ENCODE measurements around the gene TBCCD1. TPM values are rescaled to one million over a fixed set of nuclear protein-coding genes. Genes with fewer than 3 reads are reported as not detected.
"Not testable (repeated sequence)": the region's sequence is repeated elsewhere in the genome, so short reads cannot be mapped to it uniquely, and the experiment has no call there.

Gene TBCCD1
- total RNA-seq, 2 donors from 2014 or later: 7.8 to 9.7 TPM

DNA sequence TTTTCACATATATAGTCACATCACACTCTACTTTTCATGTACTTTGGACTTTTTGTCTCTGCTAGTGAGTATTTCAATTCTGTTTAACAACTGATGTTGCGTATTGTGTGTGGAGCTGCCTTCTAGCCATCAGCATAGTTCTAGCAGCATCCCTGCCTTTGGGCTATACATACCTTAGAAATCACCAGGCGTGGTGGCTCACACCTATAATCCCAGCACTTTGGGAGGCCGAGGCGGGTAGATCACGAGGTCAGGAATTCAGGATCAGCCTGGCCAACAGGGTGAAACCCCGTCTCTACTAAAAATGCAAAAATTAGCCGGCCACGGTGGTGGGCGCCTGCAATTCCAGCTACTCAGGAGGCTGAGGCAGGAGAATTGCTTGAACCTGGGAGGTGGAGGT is 19.1 kb upstream of the TBCCD1 start:
- not testable (repeated sequence) for H3K27me3 Mint-ChIP-seq; H3K4me3 Mint-ChIP-seq; H3K9me3 Mint-ChIP-seq; ATAC-seq (replicated peaks); H3K27ac Mint-ChIP-seq
- H3K4me1 Mint-ChIP-seq: peaks cover 13% of the 10 kb centered on the region
- H3K36me3 Mint-ChIP-seq (ENCODE audit: low read depth): peaks cover 53% of the 10 kb centered on the region

DNA sequence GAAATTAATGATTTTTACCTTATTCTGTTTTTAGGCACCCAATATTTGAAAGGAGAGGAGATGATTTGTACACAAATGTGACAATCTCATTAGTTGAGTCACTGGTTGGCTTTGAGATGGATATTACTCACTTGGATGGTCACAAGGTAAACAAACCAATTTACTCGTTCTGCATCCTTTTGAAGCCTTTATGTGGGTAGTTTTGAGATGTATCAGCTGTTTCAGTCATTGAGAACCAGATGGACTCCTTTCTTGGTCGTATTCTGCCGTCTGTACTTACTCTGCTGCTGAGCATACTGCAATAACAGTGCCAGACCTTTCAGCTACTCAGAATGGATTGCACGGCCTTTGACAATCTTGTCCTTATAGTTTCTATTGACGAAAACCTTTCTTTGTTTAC is 16.7 kb upstream of the TBCCD1 start:
- H3K4me1 Mint-ChIP-seq: peaks cover 6% of the 10 kb centered on the region
- ATAC-seq (replicated peaks): peak; percentile 69
- H3K36me3 Mint-ChIP-seq (ENCODE audit: low read depth): peaks cover 78% of the 10 kb centered on the region
- H3K4me3 Mint-ChIP-seq: no peak overlapping the region
- peak overlapping the region; percentile 36 for H3K27ac Mint-ChIP-seq
- H3K9me3 Mint-ChIP-seq: no peaks in the 10 kb centered on the region
- no peaks in the 10 kb centered on the region for H3K27me3 Mint-ChIP-seq

DNA sequence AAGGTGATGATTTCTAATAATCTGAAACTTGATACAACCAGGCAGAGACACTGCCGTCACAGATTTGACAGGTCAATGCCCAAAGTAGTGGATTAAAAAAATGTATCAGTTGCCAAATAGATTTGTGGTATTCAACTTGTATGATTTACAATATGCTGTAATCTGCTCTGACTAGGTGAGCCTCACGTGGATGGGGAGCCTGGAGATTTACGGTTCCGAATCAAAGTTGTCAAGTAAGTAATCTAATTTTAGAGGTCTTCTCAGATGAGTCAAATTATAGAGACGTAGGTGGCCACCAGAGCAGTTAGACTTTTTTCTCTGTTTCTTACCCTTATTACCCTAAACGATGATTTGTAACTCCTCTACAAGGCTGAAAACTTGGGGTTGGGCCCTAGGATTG is 15.4 kb upstream of the TBCCD1 start:
- Mint-ChIP-seq H3K4me1 (no peaks in the 10 kb centered on the region), H3K9me3 (no peaks in the 10 kb centered on the region), H3K27me3 (no peaks in the 10 kb centered on the region), H3K36me3 (ENCODE audit: low read depth) (peaks cover 90% of the 10 kb centered on the region), H3K4me3 (no peak overlapping the region), H3K27ac (no peak overlapping the region)
- ATAC-seq (replicated peaks): no peak

DNA sequence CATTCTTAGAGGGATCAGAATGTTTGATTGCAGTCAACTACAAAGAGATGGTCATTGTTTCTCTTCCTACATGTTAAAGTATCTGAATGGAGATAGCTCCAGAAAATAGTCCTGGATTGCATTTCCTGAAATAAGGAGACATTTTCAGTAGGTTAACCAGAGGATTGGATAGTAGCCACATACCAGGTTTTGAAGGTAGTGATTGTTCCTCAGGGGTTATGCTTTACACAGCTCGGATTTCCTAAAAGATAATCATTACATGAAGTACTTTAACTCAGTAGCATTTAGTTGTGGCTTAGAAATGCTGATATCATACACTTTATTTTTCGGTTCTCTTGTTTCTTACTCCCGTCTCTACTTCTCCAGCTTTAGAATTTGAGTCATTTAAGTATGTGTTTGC is 13.6 kb upstream of the TBCCD1 start:
- Mint-ChIP-seq H3K27me3 (no peaks in the 10 kb centered on the region), H3K27ac (no peak overlapping the region), H3K9me3 (no peaks in the 10 kb centered on the region), H3K36me3 (ENCODE audit: low read depth) (peaks cover 100% of the 10 kb centered on the region), H3K4me1 (peaks cover 1% of the 10 kb centered on the region), H3K4me3 (no peak overlapping the region)
- ATAC-seq (replicated peaks): no peak

DNA sequence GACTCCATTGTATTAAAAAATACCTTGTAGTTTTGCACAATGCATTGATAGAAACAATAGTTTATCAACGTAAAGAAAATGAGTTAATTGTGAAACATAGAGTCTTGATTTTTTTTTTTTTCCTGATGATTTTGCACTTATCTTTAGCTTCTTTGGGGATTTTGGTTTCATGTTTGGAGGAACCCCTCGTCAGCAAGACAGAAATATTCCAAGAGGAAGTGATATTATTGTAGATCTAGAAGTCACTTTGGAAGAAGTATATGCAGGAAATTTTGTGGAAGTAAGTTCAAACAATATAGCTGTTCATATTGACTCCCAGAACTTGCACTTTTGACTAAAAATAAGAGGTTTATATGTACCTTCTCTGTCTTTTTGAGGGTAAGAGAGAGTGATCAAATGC is 10.4 kb upstream of the TBCCD1 start:
- ATAC-seq (replicated peaks): no peak
- Mint-ChIP-seq H3K27me3 (no peaks in the 10 kb centered on the region), H3K4me3 (no peak overlapping the region), H3K27ac (no peak overlapping the region), H3K4me1 (peaks cover 13% of the 10 kb centered on the region), H3K9me3 (no peaks in the 10 kb centered on the region), H3K36me3 (ENCODE audit: low read depth) (peaks cover 100% of the 10 kb centered on the region)

DNA sequence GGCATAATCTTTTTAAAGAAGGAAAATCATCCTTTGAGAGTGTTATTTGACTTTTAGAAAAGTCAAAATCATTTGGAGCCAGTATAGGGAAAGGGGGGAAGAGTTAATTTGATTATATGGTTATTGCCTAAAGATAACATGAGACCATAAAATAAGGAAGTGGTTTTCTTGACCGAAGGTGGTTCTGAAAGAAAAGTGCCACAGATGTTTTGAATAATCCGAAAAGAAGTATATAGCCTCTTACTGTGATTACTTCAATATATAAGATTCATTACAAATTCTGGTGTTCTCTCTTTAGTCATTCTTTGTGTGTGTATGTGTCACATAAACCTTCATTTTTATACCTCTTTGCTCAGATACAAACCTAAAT is 4.5 kb upstream of the TBCCD1 start:
- Mint-ChIP-seq H3K27ac (peak overlapping the region; percentile 97), H3K4me3 (peak overlapping the region; percentile 97), H3K27me3 (no peaks in the 10 kb centered on the region), H3K4me1 (peaks cover 30% of the 10 kb centered on the region), H3K36me3 (ENCODE audit: low read depth) (peaks cover 66% of the 10 kb centered on the region), H3K9me3 (no peaks in the 10 kb centered on the region)
- ATAC-seq (replicated peaks): no peak

DNA sequence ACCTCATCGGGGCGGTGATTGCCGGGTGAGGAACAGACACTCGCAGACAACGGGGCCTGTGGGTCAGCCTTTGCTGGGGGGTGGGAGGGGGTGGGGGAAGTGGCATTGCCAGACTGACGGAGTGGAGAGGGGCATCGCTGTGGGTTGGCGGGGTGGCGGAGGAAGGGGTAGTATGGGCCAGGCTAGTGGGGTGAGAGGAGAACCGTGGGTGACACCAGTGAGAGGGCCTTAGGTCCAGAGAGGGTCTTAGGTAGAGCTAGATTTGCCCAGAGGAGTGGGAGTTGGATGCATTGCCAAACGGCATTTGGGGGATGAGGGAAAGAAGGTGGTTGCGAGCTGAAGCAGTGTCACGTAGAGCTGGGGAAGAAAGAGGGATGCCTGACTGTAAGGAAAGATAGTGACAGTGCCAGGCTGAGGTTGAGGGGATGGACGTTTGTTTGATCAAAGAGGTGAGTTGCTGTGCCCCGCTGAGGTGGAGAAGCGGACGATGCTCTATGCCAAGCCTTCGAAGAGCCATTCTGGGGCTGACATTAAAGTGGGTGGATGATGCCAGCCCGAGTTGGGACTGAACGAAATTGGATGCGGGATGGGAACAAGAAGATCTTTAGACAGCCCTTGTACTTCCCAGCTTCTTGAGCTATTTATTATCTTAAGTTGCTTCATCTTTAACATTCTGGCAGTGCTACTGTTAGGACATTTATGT is 4.0 kb upstream of the TBCCD1 start:
- H3K27ac Mint-ChIP-seq: peak overlapping the region; percentile 97
- no peaks in the 10 kb centered on the region for H3K27me3 Mint-ChIP-seq
- peak overlapping the region; percentile 97 for H3K4me3 Mint-ChIP-seq
- ATAC-seq (replicated peaks): no peak
- H3K36me3 Mint-ChIP-seq (ENCODE audit: low read depth): peaks cover 61% of the 10 kb centered on the region
- H3K9me3 Mint-ChIP-seq: no peaks in the 10 kb centered on the region
- peaks cover 30% of the 10 kb centered on the region for H3K4me1 Mint-ChIP-seq

DNA sequence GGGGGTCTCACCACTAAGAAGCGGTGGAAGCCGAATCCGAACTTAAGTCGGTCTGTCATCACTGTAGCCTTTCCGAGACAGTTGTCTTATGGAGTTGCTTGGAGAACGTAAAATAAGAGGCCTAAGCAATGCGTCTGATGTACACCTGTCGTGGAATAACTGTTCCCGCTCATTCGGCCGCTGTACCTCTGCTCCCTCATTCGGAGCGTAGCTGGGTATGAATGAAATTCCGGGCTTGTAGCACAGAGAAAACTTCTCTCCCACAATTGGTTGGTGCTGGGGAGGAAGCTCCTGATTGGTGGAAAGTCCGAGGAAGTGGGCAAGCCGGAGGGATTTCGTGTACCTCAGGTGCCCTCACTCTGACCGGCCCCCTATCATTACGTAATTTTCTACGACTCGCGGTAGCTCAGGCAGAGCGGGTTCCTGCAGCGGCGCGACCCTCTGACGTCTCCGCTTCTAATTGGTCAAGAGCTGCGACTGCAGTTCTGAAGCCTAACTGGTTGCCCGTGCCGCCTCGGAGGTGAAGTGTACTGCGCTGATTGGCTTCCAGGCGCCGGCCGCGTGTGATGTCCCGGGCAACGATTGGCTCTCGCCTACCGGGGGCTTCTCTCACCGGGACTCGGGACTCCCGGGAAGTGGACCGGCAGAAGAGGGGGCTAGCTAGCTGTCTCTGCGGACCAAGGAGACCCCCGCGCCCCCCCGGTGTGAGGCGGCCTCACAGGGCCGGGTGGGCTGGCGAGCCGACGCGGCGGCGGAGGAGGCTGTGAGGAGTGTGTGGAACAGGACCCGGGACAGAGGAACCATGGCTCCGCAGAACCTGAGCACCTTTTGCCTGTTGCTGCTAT is 3.2 kb upstream of the TBCCD1 start, which contains the start of gene DNAJB11:
Gene DNAJB11, plus strand, starts transcription at position 625 of the 845 bp plus-strand sequence. Its CDS starts 178 bp downstream, at position 803.
- Mint-ChIP-seq H3K36me3 (ENCODE audit: low read depth) (peaks cover 53% of the 10 kb centered on the region), H3K27me3 (no peaks in the 10 kb centered on the region), H3K4me1 (peaks cover 25% of the 10 kb centered on the region), H3K4me3 (peak within 1 kb of the TSS; percentile 97), H3K9me3 (no peaks in the 10 kb centered on the region), H3K27ac (peak within 1 kb of the TSS; percentile 97)
- peak; percentile 93 for ATAC-seq (replicated peaks)

DNA sequence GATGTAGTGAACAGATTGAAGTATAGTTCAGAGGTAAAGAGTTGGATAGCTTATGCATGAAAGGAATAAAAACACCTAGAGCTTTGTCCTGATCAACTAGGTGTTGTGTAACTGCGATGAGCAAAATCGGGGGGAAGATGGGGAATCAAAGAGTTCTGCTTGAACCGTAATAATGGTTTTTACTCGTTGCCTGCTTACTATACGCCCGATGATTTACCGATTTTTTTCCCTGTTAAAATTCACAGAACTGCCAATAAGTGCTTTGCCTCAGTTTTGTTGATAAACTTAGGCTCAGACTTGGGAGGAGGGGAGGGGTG is 2.6 kb upstream of the TBCCD1 start:
- H3K9me3 Mint-ChIP-seq: no peaks in the 10 kb centered on the region
- H3K27ac Mint-ChIP-seq: peak overlapping the region; percentile 97
- peaks cover 48% of the 10 kb centered on the region for H3K36me3 Mint-ChIP-seq (ENCODE audit: low read depth)
- peak overlapping the region; percentile 97 for H3K4me3 Mint-ChIP-seq
- H3K4me1 Mint-ChIP-seq: peaks cover 25% of the 10 kb centered on the region
- H3K27me3 Mint-ChIP-seq: no peaks in the 10 kb centered on the region
- no peak for ATAC-seq (replicated peaks)

DNA sequence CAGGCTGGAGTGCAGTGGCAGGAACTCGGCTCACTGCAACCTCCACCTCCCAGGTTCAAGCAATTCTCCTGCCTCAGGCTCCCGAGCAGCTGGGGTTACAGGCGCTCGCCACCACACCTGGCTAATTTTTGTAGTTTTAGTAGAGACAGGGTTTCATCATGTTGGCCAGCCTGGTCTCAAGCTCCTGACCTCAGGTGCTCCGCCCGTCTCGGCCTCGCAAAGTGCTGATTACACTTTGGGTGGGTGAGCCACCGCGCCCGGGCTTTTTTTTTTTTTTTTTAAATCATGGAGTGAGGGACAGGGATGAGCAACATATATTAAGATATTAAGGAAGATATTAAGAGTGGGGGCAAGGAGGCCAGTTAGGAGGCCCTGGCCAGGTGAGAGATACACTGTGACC is 2.2 kb upstream of the TBCCD1 start:
- not testable (repeated sequence) for ATAC-seq (replicated peaks); H3K9me3 Mint-ChIP-seq; H3K27me3 Mint-ChIP-seq
- peak overlapping the region; percentile 97 for H3K4me3 Mint-ChIP-seq
- H3K4me1 Mint-ChIP-seq: peaks cover 26% of the 10 kb centered on the region
- H3K27ac Mint-ChIP-seq: peak overlapping the region; percentile 97
- peaks cover 44% of the 10 kb centered on the region for H3K36me3 Mint-ChIP-seq (ENCODE audit: low read depth)

DNA sequence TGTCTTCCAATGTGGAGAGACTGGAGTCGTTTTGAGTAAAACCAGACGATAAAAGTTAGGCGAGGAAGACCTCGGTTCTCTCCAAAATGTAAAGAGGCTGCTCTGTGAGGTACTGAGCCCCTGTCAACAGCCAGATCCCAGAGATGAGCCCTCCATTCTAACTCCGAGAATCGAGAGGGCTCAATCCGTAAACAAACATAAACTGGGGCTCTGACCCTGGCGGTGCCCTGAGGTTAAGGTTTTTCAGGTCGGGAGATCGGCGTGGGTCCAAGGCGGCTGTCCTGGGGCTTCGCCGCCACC is 417 bp downstream of the TBCCD1 start:
- Mint-ChIP-seq H3K27ac (peak overlapping the region; percentile 86), H3K27me3 (no peaks in the 10 kb centered on the region), H3K36me3 (ENCODE audit: low read depth) (peaks cover 44% of the 10 kb centered on the region), H3K4me3 (peak overlapping the region; percentile 97), H3K9me3 (no peaks in the 10 kb centered on the region), H3K4me1 (peaks cover 27% of the 10 kb centered on the region)
- ATAC-seq (replicated peaks): no peak

DNA sequence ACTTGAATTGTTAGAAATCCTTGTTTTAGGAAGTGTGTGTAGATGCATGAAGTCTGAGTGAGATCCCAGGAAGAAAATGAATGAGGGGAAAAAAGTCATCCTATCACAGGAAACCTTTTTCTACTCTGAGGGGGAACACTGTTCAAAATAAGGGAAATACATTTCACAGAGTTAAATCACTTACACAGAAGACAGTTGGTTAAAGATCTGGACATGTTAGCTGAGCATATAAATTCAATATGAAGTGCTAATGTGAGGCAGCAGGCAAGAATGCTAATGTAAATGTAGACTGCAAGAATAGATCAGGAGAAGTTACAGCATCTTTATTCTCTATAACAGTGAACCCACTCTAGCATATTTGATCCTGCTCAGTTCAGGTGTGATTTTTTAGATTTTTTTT is 2.6 kb downstream of the TBCCD1 start:
- Mint-ChIP-seq H3K4me3 (peak overlapping the region; percentile 17), H3K27me3 (no peaks in the 10 kb centered on the region), H3K4me1 (peaks cover 19% of the 10 kb centered on the region), H3K36me3 (ENCODE audit: low read depth) (peaks cover 44% of the 10 kb centered on the region), H3K27ac (peak overlapping the region; percentile 66), H3K9me3 (no peaks in the 10 kb centered on the region)
- no peak for ATAC-seq (replicated peaks)

DNA sequence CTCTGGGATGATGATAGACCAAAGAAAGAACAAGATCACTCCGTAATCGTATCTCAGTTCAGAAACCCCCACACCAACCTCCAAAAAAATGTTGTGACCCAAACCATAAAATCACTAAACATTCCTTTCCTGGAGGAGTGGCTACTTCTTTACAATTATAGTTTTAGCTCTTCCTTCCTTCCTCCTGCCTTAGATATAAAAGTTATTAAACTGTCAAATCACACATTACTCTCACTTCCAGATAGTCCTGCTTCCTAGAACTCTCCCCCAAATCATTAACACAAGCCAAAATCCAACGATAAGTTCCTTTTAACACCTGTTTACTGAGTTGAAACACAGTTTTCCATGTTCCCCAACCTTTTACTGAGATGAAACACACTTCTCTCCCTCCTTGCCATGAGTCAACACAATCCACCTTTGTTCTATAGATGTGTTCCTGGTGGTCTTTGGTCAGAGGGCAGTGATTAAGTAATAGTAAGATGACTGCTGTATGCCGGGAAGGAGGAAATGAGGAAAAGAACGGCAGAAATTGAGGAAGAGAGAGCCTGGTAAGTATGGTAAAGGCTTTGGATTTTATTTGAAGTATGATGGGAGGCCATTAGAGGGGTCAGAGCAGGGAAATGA is 14.6 kb downstream of the TBCCD1 start:
- Mint-ChIP-seq H3K36me3 (ENCODE audit: low read depth) (peaks cover 89% of the 10 kb centered on the region), H3K4me3 (no peak overlapping the region), H3K27ac (peak overlapping the region; percentile 10), H3K27me3 (no peaks in the 10 kb centered on the region), H3K4me1 (no peaks in the 10 kb centered on the region), H3K9me3 (no peaks in the 10 kb centered on the region)
- no peak for ATAC-seq (replicated peaks)

DNA sequence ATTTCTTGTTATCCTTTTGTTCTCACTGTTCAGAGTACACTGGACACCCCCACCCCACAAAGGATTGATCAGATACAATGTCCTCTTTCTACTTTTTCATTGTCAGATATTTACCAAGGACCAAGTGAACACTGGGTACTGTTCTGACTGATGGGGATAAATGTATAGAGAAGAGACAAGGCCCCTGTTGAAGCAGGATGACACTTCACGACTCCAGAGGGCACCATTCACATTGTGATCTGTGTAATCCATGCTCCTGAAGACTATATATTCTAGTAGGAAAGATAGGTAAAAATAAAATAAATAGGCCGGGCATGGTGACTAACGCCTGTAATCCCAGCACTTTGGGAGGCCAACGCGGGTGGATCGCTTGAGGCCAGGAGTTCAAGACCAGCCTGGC is 15.8 kb downstream of the TBCCD1 start:
- Mint-ChIP-seq H3K4me3 (no peak overlapping the region), H3K4me1 (no peaks in the 10 kb centered on the region), H3K36me3 (ENCODE audit: low read depth) (peaks cover 87% of the 10 kb centered on the region), H3K9me3 (no peaks in the 10 kb centered on the region), H3K27me3 (no peaks in the 10 kb centered on the region), H3K27ac (peak overlapping the region; percentile 50)
- no peak for ATAC-seq (replicated peaks)

DNA sequence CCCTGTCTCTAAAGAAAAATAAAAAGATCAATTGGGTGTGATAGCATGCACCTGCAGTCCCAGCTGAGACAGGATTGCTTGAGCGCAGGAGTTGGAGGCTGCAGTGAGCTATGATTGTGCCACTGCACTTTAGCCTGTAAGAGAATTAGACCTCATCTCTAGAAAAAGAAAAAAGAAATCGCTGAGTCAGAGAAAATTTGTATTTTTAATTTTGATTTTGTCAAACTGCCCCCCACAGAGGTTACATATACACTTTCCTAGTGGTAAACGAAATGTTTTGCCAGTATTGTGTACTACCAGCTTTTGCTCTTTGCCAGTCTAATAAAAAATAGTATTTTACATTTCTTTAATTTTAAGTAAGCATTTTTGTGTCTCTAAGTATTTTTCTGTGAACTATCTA is 17.6 kb downstream of the TBCCD1 start:
- Mint-ChIP-seq H3K27ac (no peak overlapping the region), H3K4me3 (no peak overlapping the region), H3K9me3 (no peaks in the 10 kb centered on the region), H3K36me3 (ENCODE audit: low read depth) (peaks cover 82% of the 10 kb centered on the region), H3K4me1 (no peaks in the 10 kb centered on the region), H3K27me3 (no peaks in the 10 kb centered on the region)
- ATAC-seq (replicated peaks): no peak
